Epithelial cell of esophagus (primary cell): ENCODE measurements around the gene GPR12.
A peak's percentile ranks its signal among the peaks of the same experiment; 100 is the strongest.

Experiments used
- DNase-seq: peaks from one replicate; pipeline ENCODE4 v3.0.0; 2010; ENCODE audit warnings: low read depth
- H3K4me3 ChIP-seq: 2 replicates; pipeline ENCODE4 v1.5.1; 2011; ENCODE audit warnings: mild to moderate bottlenecking, low read length, control low read depth
- TF ChIP-seq, protein P1 (sequence below): IDR thresholded peaks from 2 replicates; pipeline ENCODE4 v1.5.1; 2011; ENCODE audit warnings: low read depth, mild to moderate bottlenecking, low read length, control low read depth, inconsistent platforms; ENCODE audit not compliant: insufficient read depth; ENCODE audit errors: missing control alignments

GPR12 gene

GRCh38 chr13:26759907-26760831 lies at the start of gene GPR12:
GPR12 (minus strand) TSS chr13:26760786; CDS start chr13:26759827, 959 bp downstream.
- peak within 1 kb of the TSS; percentile 2 for H3K4me3 ChIP-seq
- TF ChIP-seq, protein P1, sequence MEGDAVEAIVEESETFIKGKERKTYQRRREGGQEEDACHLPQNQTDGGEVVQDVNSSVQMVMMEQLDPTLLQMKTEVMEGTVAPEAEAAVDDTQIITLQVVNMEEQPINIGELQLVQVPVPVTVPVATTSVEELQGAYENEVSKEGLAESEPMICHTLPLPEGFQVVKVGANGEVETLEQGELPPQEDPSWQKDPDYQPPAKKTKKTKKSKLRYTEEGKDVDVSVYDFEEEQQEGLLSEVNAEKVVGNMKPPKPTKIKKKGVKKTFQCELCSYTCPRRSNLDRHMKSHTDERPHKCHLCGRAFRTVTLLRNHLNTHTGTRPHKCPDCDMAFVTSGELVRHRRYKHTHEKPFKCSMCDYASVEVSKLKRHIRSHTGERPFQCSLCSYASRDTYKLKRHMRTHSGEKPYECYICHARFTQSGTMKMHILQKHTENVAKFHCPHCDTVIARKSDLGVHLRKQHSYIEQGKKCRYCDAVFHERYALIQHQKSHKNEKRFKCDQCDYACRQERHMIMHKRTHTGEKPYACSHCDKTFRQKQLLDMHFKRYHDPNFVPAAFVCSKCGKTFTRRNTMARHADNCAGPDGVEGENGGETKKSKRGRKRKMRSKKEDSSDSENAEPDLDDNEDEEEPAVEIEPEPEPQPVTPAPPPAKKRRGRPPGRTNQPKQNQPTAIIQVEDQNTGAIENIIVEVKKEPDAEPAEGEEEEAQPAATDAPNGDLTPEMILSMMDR, result no peak
- DNase-seq, result peak; percentile 6

GRCh38 chr13:26810095-26810494 lies 49.5 kb upstream of the GPR12 start:
- TF ChIP-seq, protein P1, result no peak
- no peak overlapping the region for H3K4me3 ChIP-seq
- DNase-seq, result no peak

DNA sequence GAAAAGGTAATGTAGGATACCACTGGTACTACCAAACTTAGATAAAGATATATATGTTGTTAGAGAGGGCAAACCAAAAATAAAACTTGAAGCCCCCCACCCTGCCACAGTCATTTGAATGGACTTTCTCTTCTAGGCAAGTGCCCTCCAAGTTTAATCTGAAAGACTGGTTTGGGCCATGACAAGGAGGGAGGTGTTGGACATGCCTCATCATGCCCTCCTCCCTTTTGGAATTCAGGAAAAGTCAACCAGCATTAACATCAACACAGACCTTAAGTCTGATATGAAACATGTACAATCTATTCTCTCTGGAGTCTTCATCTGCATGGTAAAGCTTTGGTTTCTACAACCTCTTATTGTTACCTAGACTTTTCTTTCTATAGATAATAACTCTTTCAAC lies 46.3 kb upstream of the GPR12 start:
- H3K4me3 ChIP-seq, result no peak overlapping the region
- TF ChIP-seq, protein P1, result no peak
- peak; percentile 52 for DNase-seq

DNA sequence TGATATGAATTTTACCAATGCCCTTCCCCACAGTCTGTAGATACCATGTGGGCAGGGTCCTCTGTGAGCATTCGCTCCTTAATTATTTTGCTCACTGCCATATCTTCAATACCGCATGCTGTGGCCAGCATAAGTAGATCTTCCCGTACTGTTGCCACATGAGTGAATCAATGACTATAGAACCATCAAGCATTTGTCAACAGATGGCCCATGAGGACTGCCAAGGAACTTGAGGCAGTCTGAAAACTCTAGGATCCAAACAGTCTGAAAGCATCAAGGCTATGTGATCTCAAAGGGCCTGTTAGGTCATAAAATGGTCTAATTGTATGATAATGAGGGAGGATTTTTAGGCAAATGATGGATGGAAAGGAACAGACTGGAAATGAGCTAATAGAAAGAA lies 27.4 kb upstream of the GPR12 start:
- TF ChIP-seq, protein P1, result no peak
- no peak overlapping the region for H3K4me3 ChIP-seq
- no peak for DNase-seq

- H3K4me3 ChIP-seq, result no peak overlapping the region
- DNase-seq, result no peak
- TF ChIP-seq, protein P1, result no peak
These were observed 26.2 kb upstream of the GPR12 start for GRCh38 chr13:26786651-26787295.

- no peak overlapping the region for H3K4me3 ChIP-seq
- DNase-seq, result no peak
- TF ChIP-seq, protein P1, result no peak
These were observed 25.4 kb upstream of the GPR12 start for GRCh38 chr13:26785838-26786630.
